ENCODE results near the gene TMEM11. TPM values are rescaled to one million over a fixed set of nuclear protein-coding genes. Genes with fewer than 3 reads are reported as not detected.

The TMEM11 gene
- total RNA-seq, 1 experiment from 2014 or later, result 32.5 TPM

DNA sequence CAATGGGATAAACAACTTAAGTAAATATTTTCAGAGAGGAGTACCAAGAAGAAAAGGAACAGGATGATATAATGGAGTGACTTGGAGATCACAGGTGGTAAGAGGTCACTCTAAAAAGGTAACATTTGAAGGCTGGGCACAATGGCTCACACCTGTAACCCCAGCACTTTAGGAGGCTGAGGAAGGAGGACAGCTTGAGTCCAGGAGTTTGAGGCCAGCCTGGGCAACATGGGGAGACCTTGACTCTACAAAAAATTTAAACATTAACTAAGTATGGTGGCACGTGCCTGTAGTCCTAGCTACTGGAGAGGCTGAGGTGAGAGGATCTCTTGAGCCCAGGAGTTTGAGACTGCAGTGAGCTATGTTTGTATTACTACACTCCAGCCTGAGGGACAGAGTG, 3.4 kb upstream of the TMEM11 start:
- Histone ChIP-seq H3K14ac (ENCODE audit: insufficient read depth, low read length) (no peak overlapping the region), H2BK20ac (ENCODE audit: low read depth, low read length, poor library complexity, severe bottlenecking) (no peak overlapping the region), H3K23ac (ENCODE audit: insufficient read length, low read depth, low read length) (no peak overlapping the region), H2AFZ (ENCODE audit: low read length) (no peak overlapping the region), H3K4ac (ENCODE audit: low read depth, low read length) (no peak overlapping the region), H3K4me2 (ENCODE audit: insufficient read depth, insufficient read length, low read length) (no peak overlapping the region), H3K9ac (ENCODE audit: extremely low read depth, insufficient read length, low read length) (no peak overlapping the region), H2BK120ac (ENCODE audit: low read depth, low read length, poor library complexity, severe bottlenecking) (no peak overlapping the region), H4K8ac (replicated peaks; ENCODE audit: insufficient read length, low read depth, low read length) (no peak overlapping the region), H3K27me3 (ENCODE audit: insufficient read depth, low read length) (no peaks in the 10 kb centered on the region), H3K56ac (ENCODE audit: insufficient read length, low read depth, low read length) (no peak overlapping the region), H2AK5ac (ENCODE audit: insufficient read length, low read length) (no peak overlapping the region), H2BK5ac (ENCODE audit: insufficient read length, low read length) (no peak overlapping the region), H3K18ac (ENCODE audit: insufficient read length, low read depth, low read length) (no peak overlapping the region), H4K91ac (ENCODE audit: insufficient read length, low read depth, low read length) (no peak overlapping the region), H3K23me2 (ENCODE audit: insufficient read length, low read depth, low read length, poor library complexity, severe bottlenecking) (peaks cover 14% of the 10 kb centered on the region), H3K79me2 (ENCODE audit: insufficient read depth, low read length) (peaks cover 12% of the 10 kb centered on the region; the same call in 1 of the 2 replicates), H3T11ph (ENCODE audit: low read length) (no peak overlapping the region), H4K5ac (ENCODE audit: insufficient read length, low read depth, low read length) (no peak overlapping the region), H3K9me3 (ENCODE audit: control insufficient read depth, low read depth, low read length) (no peaks in the 10 kb centered on the region), H3K4me1 (ENCODE audit: insufficient read depth, low read length) (peaks cover 2% of the 10 kb centered on the region; the same call in 1 of the 2 replicates), H2BK15ac (ENCODE audit: low read depth, low read length) (no peak overlapping the region), H2BK12ac (ENCODE audit: insufficient read length, low read depth, low read length) (no peak overlapping the region), H4K20me1 (ENCODE audit: control insufficient read depth, insufficient read depth, insufficient read length) (no peaks in the 10 kb centered on the region), H3K27ac (ENCODE audit: insufficient read length, low read depth, low read length) (no peak overlapping the region), H3K79me1 (ENCODE audit: insufficient read depth, low read depth, low read length, poor library complexity, severe bottlenecking) (no peaks in the 10 kb centered on the region)
- Mint-ChIP-seq H3K4me3 (no peak overlapping the region; a peak in 1 of 5 replicates), H3K4me1 (peaks cover 44% of the 10 kb centered on the region in 2 experiments), H3K36me3 (ENCODE audit: insufficient read depth in 1 of 3, low read depth in 3 of 3) (peaks cover 0 to 12% (median 7%) of the 10 kb centered on the region in 3 experiments; a peak in 2 of 7 replicates), H3K27ac (0 out of 7 replicates have a peak overlapping the region, but pooled peaks of 1 of the 3 experiments have one; percentile 23), H3K27me3 (ENCODE audit: low read depth) (no peaks in the 10 kb centered on the region), H3K9me3 (0 out of 5 replicates have a peak, but pooled peaks cover 0 to 3% of the 10 kb centered on the region in 2 experiments)
- TF ChIP-seq, protein P1, sequence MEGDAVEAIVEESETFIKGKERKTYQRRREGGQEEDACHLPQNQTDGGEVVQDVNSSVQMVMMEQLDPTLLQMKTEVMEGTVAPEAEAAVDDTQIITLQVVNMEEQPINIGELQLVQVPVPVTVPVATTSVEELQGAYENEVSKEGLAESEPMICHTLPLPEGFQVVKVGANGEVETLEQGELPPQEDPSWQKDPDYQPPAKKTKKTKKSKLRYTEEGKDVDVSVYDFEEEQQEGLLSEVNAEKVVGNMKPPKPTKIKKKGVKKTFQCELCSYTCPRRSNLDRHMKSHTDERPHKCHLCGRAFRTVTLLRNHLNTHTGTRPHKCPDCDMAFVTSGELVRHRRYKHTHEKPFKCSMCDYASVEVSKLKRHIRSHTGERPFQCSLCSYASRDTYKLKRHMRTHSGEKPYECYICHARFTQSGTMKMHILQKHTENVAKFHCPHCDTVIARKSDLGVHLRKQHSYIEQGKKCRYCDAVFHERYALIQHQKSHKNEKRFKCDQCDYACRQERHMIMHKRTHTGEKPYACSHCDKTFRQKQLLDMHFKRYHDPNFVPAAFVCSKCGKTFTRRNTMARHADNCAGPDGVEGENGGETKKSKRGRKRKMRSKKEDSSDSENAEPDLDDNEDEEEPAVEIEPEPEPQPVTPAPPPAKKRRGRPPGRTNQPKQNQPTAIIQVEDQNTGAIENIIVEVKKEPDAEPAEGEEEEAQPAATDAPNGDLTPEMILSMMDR (conservative IDR thresholded peaks at IDR 0.05), result no peak
- no CpG with 5 or more reads among the region's 1 CpG for WGBS (ENCODE audit: extremely low coverage, insufficient read length, low lambda C conversion rate)
- no peak for DNase-seq
